ENCODE measurements around the gene SLC25A18.

DNA sequence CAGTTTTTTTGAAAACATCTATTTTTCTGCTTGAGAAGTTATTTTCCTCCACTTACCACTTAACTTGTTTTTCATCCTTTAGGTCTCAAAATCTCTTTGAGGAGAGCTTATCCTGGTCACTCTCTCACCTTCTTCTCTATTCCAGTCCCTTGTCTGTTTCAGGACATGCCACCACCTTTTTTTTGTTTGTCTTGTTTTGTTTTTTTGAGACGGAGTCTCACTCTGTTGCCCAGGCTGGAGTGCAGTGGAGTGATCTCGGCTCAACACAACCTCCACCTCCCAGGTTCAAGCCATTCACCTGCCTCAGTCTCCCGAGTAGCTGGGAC lies 70.7 kb downstream of the SLC25A18 start:
- TF ChIP-seq GATA3 (IDR thresholded peaks at IDR 0.05; ENCODE audit: low read depth, low read length) = no peak
- TF ChIP-seq GATA2 (IDR thresholded peaks at IDR 0.05; ENCODE audit: low read depth, low read length) = no peak
